GM19372 (cell line): Measurements from ENCODE around the gene YPEL1.
"Not testable (repeated sequence)": the region's sequence is repeated elsewhere in the genome, so short reads cannot be mapped to it uniquely, and the experiment has no call there.

ENCODE experiments used
- ATAC-seq: cut with Tn5 transposase; IDR thresholded peaks from one replicate; pipeline ENCODE4 v1.9.1; 2021; ENCODE audit warnings: mild to moderate bottlenecking, low read depth, moderate library complexity; ENCODE audit not compliant: unreplicated experiment

Gene YPEL1

DNA sequence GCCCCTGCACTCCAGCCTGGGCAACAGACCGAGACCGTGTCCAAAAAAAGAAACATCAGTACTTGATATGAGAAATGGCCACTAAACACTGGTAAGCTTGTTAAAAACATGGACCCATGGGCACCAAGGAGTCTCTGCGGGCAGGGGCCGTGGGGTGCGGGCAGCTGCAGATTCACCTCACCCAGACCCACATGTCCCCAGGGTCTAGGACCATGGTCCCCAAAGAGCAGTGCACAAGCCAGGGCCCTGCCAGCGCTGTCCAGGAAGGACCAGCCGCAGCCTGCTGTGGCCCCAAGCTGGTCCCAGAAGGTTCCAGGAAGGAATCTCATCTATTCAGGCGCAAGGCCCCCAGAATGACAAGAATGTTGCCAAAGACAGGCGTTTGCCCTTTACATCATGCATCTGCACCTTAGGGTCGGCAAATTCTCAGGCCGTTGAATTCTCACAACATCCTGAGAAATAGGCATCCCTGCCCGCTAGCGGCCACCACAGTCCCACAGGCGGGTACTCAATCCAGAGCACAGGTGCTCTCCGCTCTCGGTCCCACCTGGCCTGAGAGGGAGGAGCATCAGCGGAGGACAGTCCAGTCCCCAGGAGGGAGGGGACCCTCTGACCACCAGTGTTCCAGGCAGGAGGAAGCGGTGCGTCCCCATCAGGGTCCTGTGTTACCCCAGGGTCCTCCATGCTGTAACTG, 9.5 kb downstream of the YPEL1 start:
- ATAC-seq: no peak

DNA sequence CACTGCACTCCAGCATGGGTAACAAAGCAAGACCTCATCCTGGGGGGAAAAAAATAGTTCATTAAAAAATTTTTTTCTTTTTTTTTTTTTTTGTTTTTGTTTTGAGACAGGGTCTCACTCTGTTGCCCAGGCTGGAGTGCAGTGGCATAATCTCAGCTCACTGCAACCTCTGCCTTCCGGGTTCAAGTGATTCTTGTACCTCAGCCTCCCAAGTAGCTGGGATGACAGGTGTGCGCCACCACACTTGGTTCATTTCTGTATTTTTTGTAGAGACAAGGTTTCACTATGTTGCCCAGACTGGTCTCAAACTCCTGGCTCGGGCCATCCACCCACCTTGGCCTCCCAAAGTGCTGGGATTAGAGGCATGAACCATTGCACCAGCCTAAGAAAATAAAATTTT, 11.1 kb downstream of the YPEL1 start:
- not testable (repeated sequence) for ATAC-seq

DNA sequence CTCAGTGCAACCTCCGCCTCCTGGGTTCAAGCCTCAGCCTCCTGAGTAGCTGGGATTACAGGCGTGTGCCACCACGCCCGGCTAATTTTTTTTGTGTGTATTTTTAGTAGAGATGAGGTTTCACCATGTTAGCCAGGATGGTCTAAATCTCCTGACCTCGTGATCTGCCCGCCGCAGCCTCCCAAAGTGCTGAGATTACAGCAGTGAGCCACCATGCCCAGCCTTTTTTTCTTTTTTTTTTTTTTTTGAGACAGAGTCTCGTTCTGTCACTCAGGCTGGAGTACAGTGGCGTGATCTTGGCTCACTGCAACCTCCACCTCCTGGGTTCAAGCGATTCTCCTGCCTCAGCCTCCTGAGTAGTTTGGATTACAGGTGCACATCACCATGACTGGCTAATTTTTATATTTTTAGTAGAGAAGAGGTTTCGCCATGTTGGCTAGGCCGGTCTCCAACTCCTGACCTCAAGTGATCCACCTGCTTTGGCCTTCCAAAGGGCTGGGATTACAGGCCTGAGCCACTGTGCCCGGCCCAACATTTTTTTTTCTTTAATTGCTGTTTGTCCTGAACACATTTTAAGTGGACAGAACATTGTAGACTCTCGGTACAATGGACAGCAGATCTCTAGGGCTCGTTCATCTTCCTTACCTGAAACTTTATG, 14.3 kb downstream of the YPEL1 start:
- not testable (repeated sequence) for ATAC-seq

DNA sequence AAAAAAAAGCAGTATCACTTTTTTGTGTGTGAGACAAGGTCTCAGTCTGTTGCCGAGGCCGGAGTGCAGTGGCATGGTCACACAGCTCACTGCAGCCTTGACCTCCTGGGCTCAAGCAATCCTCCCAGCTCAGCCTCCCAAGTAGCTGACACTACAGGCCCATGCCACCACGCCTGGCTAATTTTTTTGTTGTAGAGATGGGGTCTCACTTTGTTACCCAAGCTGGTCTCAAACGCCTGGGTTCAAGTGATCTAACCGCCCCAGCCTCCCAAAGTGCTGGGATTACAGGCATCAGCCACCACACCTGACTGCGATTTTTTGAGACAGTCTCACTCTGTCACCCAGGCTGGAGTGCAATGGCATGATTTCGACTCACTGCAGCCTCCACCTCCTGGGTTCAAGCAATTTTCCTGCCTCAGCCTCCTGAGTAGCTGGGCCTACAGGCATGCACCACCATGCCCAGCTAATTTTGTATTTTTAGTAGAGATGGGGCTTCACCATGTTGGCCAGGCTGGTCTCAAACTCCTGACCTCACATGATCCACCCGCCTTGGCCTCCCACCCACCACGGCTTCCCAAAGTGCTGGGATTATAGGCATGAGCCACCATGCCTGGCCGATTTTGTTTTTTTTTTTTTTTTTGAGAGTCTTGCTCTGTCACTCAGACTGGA, 15.3 kb downstream of the YPEL1 start:
- not testable (repeated sequence) for ATAC-seq

DNA sequence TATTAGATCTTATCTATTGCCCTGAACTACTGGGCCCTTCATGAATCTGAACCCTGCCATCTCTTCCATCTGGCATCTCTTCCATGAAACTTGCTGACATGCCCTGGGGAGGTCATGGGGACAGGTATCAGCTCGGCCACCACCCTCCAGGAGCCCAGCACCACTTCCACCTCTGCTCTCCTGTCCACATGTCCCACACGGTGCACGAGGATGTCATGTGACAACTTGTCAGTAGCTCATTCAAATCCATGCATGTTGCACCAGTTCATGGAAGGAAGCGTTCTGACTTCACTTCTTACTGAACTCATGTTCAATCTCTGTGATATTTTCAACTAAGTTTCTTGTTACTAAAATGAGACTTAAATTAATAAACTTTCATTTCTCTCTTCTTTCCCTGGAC, 16.6 kb downstream of the YPEL1 start:
- no peak for ATAC-seq

DNA sequence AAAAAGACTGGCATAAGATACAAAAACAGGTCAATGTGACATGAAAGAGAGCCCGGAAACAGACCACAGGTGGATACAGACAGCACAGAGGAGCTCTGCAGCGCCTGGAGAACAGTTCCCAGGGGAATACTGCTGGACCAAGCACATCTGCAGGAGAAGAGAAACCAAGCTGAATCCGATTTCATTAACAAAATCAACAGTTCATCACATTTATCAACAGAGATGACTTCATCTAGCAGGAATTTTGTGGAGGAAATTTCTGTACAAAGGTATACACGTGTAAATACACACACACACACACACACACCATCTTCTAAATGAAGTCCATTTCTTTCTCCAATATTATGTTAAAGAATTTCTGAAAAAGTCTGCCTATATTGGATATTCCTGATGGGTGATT, 17.1 kb downstream of the YPEL1 start:
- ATAC-seq: no peak

DNA sequence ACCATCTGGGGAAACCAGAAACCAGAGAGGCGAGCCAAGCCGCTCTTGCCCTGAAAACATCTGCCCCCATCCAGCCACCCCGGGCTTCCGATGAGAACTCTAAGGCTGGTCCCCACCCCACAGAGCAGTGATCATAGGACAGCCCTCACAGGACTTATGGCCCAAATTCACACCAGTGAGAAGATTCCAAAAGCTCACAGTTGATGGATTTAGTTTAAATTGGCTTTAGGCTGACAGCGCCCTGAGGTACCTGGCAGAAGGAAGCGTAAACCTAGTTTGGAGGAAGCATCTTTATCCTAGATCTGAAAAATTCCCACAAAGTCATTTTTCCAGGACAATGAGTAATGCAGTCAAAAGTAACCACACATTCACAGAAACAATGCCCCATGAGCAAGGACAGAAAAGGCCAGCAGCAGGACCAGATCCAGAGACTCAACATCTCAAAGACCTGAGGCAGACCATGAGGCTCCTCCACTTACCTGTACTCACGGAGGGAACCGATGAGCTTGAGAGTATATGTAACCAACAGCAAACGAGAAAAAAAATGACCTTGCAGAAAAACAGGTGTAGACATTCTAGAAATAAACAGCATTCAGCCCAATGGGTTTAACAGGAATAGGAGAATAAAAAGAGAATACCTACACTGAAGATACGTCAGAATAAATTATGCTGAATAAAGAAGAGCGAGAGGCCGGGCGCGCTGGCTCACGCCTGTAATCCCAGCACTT, 19.0 kb downstream of the YPEL1 start:
- ATAC-seq: not testable (repeated sequence)

DNA sequence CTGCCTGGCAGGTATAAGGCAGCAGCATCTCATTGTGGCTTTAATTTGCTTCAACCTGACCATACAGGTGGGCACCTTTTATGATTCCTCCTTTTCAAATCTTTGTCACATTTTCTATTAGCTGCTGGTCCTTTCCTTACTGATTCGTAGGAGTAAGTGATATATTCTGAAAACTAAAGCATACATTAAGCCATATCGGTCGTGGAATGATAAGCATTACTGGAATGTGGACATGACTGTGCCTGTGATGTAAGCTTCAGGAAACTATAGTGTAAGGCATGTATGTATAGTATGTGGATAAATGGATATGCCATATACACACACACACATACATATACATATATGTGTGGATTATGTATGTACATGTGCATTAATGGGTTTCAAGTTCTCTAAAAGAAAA, 20.8 kb downstream of the YPEL1 start:
- no peak for ATAC-seq

DNA sequence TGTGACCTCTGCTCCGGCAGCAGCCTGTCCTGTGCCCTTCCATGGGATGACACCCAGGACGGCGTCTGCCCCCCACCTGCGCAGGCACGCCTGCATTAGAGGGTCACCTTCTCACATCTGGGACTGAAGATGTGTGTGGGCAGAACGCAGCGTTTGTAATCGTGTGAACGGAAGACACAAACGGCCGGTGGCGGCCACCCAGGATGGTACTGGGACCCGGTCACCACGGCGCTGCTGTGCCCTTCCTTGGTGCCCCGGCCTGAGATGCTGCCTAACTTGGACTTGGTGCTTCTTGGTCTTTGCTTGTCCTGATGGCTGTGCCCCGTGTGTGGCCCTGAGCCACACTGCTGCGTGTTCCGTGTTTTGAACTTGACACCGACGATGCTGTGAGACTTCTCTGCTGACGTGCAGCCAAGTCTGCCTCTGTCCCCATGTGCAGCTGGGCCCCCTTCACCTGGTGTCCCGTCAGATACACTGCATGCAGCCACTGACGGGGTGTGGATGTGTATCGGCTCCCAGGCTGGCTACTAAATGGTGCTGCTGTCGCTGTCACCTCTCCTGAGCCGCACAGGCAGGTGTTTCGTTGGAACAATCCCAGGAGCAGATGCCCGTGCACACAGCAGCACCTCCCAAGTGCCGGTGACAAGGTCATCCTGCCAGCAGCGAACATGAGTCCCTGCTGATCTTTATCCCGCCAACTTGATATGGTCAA, 21.4 kb downstream of the YPEL1 start:
- ATAC-seq: no peak

DNA sequence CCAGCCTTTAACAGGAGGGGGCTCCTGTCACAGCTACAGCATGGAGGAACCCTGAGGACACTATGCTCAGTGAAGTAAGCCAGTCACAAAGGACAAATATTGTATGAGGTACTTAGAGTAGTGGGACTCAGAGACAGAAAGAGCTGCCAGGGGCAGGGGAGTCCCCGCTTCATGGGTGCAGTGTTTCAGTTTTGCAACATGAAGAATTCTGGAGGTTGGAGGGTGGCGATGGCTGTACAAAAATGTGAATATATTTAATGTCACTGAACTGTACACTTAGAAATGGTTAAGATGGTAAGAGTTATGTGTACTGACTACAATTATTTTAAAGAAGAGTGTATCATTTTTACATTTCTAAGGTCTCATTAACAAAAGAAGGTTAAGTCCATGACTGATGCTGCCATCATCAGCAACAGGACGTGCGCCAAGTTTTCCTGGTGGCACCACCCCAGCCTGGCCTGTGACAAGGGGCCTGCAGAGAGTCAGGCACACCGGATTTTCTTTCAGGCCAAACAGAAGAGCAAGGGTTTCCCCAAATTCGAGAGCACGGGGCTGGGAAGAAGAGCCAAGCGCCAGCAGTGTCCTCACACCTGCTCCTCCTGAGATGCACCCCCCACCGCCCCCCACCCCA, 22.1 kb downstream of the YPEL1 start:
- ATAC-seq: no peak

DNA sequence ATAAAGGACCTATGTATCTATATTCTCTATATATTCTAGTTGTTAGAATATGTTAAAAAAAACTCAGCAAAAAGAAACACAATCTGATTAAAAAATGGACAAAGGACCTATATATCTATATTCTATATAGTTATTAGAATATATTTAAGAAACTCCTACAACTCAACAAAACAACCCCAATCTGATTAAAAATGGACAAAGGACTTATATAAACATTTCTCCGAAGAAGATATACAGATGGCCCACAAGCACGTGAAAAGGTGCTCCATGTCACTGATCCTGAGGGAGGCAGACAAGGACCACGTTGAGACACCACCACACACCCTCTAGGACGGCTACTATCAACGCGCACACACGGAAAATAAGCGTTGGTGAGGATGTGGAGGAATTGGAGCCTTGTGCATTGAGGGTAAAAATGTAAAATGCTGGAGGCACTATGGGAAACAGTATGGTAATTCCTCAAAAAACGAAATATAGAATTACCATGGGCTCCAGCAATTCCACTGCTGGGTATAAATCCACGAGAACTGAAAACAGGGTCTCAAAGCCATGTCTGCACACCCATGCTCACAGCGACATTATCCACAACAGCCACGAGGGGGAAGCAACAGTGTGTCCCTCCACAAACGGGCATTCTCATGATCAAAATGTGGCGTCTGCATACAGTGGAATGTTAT, 22.7 kb downstream of the YPEL1 start:
- ATAC-seq: no peak

DNA sequence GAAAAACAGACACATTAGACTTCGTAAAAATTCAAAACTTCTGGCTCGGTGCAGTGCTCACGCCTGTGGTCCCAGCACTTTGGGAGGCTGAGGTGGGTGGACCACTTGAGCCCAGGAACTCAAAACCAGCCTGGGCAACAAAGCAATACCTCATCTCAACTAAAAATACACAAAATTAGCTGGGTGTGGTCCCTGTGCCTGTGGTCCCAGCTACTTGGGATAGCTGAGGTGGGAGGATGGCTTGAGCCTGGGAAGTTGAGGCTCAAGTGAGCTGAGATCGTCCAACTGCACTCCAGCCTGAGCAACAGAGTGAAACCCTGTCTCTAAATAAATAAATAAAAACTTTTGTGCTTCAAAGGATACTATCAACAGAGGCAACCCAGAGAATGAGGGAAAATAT, 23.7 kb downstream of the YPEL1 start:
- no peak for ATAC-seq

DNA sequence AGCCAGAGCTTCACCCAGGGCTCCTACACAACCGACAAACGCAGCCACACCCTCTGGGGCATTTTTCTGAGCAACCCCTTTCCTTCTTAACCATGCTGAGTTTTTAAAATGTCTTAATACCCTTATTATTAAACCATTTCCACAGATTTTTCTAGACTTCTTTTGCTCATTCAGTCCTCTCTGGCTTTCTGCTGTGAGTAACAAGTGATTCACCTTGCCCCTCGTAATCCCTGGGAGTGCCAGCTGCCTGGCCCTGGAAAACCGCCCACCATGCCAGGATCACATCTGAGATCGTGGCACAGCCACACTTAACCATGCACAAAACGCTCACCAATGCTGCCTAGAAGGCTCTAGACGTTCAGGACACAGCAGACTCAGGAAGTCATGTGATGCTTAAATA, 25.4 kb downstream of the YPEL1 start:
- no peak for ATAC-seq

DNA sequence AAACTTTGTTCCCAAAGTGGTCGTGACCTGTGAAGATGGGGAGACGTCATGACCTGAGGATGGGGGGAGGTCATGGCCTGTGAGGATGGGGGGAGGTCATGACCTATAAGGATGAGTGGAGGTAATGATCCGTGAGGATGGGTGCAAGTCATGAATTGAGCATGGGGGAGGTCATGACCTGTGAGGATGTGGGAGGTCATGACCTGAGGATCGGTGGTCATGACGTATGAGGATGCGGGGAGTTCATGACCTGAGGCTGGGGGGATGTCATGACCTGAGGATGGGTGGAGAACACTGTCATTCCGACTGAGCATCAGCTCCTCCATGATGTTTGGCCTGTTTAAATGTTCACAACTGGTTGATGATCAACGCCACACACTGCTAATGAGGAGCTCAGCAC, 25.9 kb downstream of the YPEL1 start:
- ATAC-seq: no peak

DNA sequence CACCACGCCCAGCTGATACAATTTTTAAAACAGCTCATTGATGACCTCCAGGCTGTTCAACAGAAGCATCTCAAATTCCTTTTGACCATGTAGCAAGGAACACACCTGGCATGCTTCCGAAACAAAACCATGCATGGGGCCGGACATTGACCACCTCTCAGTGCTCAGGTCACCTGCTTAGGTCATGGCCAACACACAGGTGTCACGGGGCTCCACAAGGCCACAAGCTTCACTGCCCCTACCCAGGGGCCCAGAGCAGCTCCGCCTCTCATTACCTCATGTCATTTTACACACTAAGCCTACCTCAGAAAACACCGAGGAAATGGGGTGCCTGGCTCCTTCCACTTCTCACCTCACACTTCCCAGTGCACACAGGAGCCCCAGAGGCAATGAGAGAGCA, 26.6 kb downstream of the YPEL1 start:
- ATAC-seq: no peak

DNA sequence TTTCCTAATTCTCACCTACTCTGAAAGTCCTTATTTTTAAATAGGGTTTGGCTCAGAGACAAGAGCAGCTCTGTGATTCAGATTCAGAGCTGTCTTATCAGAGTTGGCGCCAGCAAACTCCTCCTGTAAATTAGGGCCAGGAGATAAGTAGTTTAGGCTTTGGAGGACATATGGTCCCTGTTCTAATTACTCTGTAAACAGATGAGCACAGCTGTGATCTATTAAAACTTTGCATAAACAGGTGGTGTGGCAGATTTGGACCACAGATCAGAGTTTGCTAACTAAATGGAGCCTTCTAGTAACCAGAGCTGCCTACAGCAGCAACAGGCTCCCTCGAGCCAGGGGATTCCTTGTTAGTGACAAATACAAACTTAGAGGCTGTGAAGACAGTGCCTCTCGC, 27.9 kb downstream of the YPEL1 start:
- ATAC-seq: no peak

DNA sequence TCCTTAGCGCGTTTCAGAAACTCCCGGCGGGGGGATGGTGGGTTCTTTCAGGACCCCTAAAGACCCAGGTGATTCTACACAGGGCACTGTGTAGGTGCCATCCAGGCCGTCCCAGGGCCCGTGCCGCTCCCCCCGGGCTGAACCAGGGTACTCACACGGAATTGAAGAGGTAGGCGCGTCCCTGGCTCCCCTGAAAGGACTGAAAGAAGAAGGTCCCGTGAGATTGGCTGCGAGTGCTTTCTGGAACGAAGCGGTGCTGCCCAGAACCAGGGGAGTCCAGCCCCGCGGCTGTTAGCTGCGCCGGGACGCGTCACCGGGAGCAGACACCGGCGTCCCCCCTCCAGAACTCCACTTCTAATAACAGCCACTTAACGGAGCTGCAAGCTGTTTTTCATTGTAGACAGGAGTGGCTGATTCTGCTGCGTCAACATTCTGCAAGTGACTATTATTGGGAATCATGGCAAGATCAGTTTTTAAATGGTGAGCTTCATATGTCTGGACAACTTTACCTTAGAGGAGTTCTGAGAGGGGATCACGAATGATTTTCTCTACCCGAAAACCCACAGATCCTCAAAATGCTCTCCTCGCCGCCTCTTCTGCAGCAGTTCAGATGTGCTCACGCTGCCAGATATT, 31.8 kb downstream of the YPEL1 start:
- ATAC-seq: no peak

DNA sequence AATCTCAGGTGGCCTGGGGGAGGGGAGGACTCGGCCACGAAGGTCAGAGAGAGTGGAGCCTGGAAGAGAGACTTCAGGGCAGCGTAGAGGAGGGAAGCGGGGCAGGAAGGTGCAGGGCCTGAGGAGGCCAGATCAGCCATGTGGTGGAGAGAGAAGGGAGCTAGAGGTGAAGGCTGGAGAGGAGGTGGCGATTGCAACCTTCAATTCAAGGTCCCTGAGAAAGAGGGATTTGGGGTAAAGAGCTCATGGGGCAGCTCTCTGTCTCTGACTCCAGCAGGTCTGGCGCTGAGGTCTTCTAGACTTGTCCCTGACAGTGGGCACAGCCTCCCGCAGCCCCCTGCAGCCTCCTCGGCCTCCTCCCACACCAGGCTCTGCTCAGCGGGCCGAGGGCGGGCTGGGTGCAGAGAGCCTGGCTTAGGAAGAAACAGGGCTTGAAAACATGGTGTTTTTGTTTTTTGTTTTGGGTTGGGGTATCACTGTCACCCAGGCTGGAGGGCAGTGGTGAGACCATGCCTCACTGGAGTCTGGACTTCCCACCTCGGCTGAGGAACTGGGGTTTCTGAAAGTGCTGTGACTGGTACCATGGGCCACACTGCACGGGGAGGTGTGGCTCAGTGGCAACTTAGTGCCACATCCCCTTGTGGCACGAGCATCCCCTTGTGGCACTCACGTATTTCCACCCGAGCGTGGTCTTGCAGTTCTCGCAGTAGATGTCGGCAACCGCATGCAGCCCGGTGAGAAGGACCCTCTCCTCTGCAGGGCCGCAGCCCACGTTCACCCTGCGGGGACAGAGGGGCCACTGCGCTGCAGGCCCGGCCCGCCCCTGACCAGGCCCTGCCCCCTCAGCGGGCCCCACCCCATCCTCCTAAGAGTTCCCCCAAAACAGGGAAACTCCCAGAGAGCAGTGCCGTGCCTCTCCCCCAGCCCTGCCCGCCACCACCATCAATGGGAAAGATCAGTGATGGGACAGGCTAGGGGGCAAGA, 32.6 kb downstream of the YPEL1 start:
- ATAC-seq: no peak
